GM21576 (cell line): Measurements from ENCODE around the gene ARID3C.

Experiments used
- ATAC-seq: cut with Tn5 transposase; IDR thresholded peaks from one replicate; pipeline ENCODE4 v1.9.1; 2021; ENCODE audit warnings: mild to moderate bottlenecking, moderate library complexity; ENCODE audit not compliant: unreplicated experiment

Gene ARID3C

DNA sequence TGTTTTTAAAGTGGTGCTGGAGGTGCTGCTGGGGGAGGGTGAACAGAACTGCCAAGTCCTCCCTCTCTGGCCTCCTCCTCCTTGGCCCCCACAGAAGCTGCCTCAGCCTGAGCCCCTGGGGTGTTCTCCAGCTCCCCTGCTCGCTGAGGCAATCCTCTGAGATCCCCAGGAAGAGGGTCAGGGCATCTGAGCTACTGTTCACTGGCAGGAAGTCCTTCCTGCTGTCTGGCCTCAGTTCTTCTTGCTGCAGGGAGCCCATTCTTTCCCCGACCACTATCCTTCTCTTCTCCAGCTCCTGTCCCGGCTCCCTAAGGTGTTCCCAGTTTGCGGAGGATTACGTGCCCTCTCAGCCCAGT, 49.1 kb downstream of the ARID3C start:
- no peak for ATAC-seq

GRCh38 chr9:34579104-34579807, 49.6 kb downstream of the ARID3C start:
- ATAC-seq = no peak

DNA sequence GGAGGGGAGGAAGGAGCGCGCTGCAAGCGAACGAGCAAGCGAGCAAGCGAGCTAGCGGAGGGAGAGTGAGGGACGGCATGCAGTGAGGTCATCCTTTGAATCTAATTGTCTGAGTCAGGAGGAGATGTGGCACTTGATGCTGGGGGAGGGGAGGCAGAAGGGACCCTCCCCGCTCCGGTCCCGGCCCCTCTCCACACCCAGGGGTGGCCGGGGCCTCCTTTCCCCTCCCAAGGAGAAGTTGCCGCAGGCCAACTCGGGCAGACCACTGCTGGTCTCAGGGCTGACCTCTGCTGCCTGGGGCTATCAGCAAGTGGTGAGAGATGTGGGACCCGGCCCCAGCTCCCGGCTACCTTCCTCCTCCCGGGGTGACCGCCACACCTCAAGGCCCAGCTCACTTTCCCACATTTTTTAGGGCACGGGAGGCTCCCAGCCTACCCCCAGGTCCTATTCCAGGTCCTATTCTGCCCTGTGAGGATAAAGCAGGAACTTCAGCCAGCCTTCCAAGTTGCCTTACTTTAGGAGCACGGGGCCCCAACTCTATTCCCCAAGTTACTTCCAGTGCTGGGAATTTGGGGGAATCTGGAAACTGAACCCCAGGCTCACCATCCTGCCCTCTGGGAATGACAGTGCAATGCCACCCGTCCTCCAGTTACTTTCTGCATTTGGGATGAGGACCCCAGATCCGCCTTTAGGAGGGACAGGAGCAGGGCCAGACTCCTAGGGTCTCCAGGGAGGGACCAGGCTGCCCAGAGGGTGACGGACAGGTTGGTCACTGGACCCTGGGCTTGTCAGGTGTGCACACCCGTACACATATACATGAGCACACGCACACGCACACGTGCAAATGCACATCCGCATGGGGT, 50.4 kb downstream of the ARID3C start:
- ATAC-seq = no peak

DNA sequence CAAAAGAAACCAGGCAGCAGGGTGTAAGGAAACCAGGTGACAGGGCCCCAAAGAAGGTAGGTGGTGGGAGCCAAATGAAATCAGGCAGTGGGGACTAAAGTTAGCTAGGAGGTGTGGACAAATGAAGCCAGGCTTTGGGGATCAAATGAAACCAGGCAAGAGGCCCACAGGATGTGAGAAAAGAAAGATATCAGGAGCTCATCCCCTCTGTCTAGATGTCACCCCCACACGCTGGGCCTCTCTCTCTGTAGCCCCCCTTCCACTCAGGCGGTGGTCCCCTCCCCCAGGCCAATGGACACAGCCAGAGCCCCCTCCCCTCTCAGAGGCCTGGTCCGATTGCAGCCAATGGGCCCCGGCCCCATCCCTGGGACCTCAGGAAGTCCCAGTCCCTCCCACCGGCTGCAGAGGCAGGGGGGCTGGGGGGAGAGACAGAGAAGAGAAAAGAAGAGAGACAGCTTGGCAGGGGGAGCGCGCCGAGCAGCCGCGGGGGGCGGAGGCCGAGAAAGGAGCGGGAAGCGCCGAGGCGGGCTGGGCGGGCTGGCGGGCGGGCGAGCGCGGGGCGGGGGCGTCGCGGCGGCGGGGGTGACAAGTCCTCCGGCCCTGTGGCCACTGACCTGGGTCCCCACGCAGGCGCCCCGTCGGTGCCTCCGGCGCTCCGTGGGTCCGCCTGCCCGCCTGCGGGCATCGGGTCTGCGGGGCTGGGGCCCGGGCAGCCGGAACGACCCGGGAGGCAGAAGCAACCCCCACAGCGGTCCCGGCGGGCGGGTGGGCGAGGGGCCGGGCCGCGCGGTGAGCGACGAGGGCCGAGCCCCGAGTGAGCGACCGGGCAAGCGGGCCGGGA, 51.2 kb downstream of the ARID3C start:
- no peak for ATAC-seq

DNA sequence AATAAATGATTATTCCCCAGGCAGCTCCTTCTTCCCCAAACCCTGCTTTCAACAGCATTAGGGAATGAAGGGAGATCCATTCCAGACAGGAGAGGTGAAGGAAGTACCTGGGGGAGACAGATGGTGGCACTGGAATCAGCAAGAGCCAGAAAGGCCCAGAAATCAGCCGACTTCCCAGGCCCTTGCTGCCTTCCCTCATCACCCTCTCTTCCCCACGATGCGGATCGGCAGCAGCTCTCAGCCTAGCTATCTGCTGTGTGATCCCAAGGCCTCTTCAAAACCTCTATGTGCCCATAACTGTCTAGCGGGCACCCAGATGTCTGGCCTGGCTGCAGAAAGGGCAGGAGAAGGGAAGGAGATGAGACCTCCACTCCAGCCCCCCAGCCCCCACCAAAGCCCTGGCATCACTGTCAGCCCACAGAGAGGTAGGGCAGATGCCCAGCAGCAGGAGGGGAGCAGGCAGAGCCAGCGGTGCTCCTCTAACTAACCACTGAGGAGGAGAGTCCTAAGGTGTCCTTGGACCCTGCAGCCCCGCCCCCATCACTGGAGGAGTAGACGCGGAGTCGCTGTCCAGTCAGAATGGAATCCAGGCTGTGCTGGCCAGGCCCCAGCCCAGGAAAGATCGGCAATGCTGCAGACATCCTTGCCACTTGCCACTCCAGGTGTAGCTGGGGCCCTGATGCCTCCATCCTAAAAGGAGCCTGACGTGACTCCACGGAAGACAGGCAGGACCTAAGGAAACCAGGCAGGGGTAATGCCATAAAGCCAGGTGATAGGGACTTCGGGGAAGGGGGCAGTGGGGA, 52.1 kb downstream of the ARID3C start:
- no peak for ATAC-seq

GRCh38 chr9:34575862-34576596, 52.8 kb downstream of the ARID3C start:
- no peak for ATAC-seq

DNA sequence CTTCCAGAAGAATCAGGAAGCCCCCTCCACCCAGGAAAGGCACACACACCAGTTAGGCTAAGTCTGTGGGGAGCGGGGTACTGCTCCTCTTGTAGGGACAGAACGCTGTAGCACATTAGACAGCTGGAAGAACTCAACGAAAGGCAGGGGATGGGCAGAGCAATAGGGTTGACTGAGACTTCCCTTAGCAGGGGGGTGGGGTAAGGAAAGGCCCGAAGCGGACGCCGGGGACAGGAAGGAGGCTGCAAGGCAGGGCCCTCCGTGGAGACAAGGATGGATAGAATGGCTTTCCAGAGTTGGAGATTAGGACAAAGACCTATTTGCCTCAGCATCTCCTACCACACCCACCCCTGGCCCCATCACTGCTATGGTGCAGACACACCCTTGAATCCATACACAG, 53.6 kb downstream of the ARID3C start:
- no peak for ATAC-seq

DNA sequence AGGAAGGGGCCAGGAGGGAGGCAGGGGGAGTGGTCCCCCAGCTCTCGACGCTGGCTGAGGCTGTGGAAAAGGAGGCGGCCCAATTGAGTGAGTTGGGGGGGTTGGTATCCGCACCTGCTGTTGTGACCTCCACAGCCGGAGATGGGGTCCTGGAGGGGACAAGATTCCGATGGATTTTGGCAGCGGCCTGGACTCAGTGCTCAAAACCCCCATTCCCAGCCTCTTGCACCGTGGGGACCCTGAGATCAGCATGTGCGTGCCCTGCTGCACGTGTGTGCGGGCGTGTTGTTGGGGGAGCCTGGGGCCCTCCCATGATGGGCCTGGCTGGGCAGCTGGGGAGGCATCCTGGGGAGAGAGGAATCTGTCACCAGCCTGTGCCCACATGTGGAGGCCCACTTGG, 54.3 kb downstream of the ARID3C start:
- ATAC-seq = no peak

GRCh38 chr9:34573599-34574325, 55.1 kb downstream of the ARID3C start:
- ATAC-seq = no peak

DNA sequence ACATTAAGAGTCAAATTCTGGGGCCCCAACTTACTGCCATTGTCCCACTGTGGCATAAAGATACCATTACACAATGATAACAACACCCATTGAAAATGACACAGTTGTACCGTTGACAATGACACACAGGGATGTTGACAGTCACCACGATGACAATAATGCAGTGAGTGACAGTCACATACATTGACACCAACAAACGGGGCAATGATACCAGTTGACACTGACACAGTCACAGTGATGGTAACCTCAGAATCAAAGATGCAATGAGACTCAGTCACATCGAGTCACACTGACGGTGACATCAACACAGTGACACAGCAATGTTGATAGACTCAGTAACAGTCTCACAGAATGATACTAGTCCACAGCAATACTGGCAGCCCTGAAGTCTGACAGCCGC, 56.2 kb downstream of the ARID3C start:
- ATAC-seq = no peak

DNA sequence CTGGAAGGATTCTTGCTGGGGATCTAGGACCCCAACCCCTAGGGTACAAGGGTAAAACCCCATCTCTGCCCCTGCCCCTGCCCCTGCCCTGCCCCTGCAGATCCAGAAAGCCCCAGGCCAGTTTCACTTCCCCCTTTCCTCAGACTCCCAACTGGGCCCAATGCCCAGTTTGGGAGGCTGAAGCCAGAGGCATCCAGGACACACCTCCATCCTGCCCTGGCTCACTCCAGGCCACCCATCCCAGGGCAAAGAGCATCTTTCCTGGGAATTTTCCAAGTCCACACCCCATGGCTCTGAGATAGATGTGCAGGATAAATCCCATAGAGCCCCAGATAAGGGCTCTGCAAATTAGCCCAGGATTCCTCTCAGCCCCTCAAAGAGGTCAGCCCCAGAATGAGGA, 56.8 kb downstream of the ARID3C start:
- ATAC-seq = no peak

- no peak for ATAC-seq
Measured at GRCh38 chr9:34571481-34571810, 57.4 kb downstream of the ARID3C start.
